Smooth muscle cell (in vitro differentiated cells): ENCODE data around the gene ATXN7L3. TPM values are rescaled to one million over a fixed set of nuclear protein-coding genes. Genes with fewer than 3 reads are reported as not detected.

ENCODE experiments used
- DNase-seq: peaks from one replicate; lab custom pipeline; 2025; ENCODE audit not compliant: unreplicated experiment; lab: John Stamatoyannopoulos, UW
- H2AFZ ChIP-seq: fragments of 200-600 bp; sonication (generic); 2 replicates; pipeline ENCODE4 v1.6.0; 2016; ENCODE audit warnings: antibody characterized with exemption, low read depth, mild to moderate bottlenecking
- H3F3A ChIP-seq: fragments of 200-600 bp; sonication (generic); 2 replicates; pipeline ENCODE4 v1.6.0; 2017; ENCODE audit warnings: antibody characterized with exemption, low read depth
- H3K27ac ChIP-seq: fragments of 200-600 bp; sonication (generic); 2 replicates; pipeline ENCODE4 v1.5.1; 2016; ENCODE audit warnings: low read depth, mild to moderate bottlenecking
- H3K27me3 ChIP-seq: fragments of 200-600 bp; sonication (generic); 2 replicates; pipeline ENCODE4 v1.6.1; 2016; ENCODE audit warnings: low read depth, mild to moderate bottlenecking
- H3K36me3 ChIP-seq: fragments of 200-600 bp; sonication (generic); 2 replicates; pipeline ENCODE4 v1.5.1; 2016; ENCODE audit warnings: low read depth
- H3K4me1 ChIP-seq: fragments of 200-600 bp; sonication (generic); 2 replicates; pipeline ENCODE4 v1.5.1; 2016; ENCODE audit warnings: low read depth
- H3K4me2 ChIP-seq: fragments of 200-600 bp; sonication (generic); 2 replicates; pipeline ENCODE4 v1.6.0; 2016; ENCODE audit warnings: mild to moderate bottlenecking
- H3K4me3 ChIP-seq: fragments of 200-600 bp; sonication (generic); 2 replicates; pipeline ENCODE4 v1.5.1; 2016; ENCODE audit warnings: mild to moderate bottlenecking
- H3K79me2 ChIP-seq: fragments of 200-600 bp; sonication (generic); 2 replicates; pipeline ENCODE4 v1.6.0; 2016; ENCODE audit warnings: low read depth, mild to moderate bottlenecking
- H3K9ac ChIP-seq: fragments of 200-600 bp; sonication (generic); 2 replicates; pipeline ENCODE4 v1.6.0; 2016; ENCODE audit warnings: low read depth
- H3K9me3 ChIP-seq: fragments of 200-600 bp; sonication (generic); replicated peaks from 2 replicates; pipeline ENCODE4 v1.5.1; 2016; ENCODE audit warnings: low read depth
- H4K20me1 ChIP-seq: fragments of 200-600 bp; sonication (generic); 2 replicates; pipeline ENCODE4 v1.6.0; 2016; ENCODE audit warnings: low read depth
- CTCF ChIP-seq: fragments of 200-600 bp; sonication (generic); IDR thresholded peaks from 2 replicates; pipeline ENCODE4 v1.5.1; 2017; ENCODE audit warnings: borderline replicate concordance, mild to moderate bottlenecking, antibody characterized with exemption; ENCODE audit not compliant: insufficient read depth, poor library complexity, severe bottlenecking
- WGBS: methylation state at CpG from one replicate; pipeline ENCODE4 v1.1.7; 2016; ENCODE audit warnings: low lambda C conversion rate; 5-methylcytosine and 5-hydroxymethylcytosine counted together
- polyA plus RNA-seq: library from polyadenylated mRNA; unstranded; fragments of >200 nt; fragmentation: Nextera tagmentation; extraction: Ambion mirVana; gene quantifications from 2 replicates; pipeline ENCODE4 v1.2.1, GENCODE V29; 2016
- total RNA-seq: library from RNA; depleted of rRNA; stranded (reverse); fragments of >200 nt; gene quantifications from 2 replicates; pipeline ENCODE4 v1.2.3, GENCODE V29; 2014

The ATXN7L3 gene
- total and polyA plus RNA-seq, 2 experiments from 2014 or later, result 29.1 to 61.1 TPM

- Histone ChIP-seq H2AFZ (peak overlapping the region; percentile 84), H4K20me1 (no peaks in the 10 kb centered on the region), H3K4me1 (peaks cover 10% of the 10 kb centered on the region), H3K79me2 (peaks cover 29% of the 10 kb centered on the region), H3K4me2 (peak overlapping the region; percentile 93), H3K36me3 (no peaks in the 10 kb centered on the region), H3K4me3 (peak overlapping the region; percentile 99), H3F3A (peaks cover 6% of the 10 kb centered on the region), H3K9me3 (no peaks in the 10 kb centered on the region), H3K27ac (peak overlapping the region; percentile 94), H3K27me3 (no peaks in the 10 kb centered on the region), H3K9ac (peak overlapping the region; percentile 87)
- TF ChIP-seq CTCF, result no peak
- 9% methylated on average over 33 of the region's 36 CpGs for WGBS
- DNase-seq, result no peak
These were observed 933 bp upstream of the ATXN7L3 start for GRCh38 chr17:44200478-44201155.

GRCh38 chr17:44198721-44199552 is 747 bp downstream of the ATXN7L3 start:
- Histone ChIP-seq H4K20me1 (no peaks in the 10 kb centered on the region), H3K79me2 (peaks cover 35% of the 10 kb centered on the region), H3K27ac (peak overlapping the region; percentile 94), H3K27me3 (no peaks in the 10 kb centered on the region), H2AFZ (no peak overlapping the region), H3F3A (peaks cover 4% of the 10 kb centered on the region), H3K4me3 (peak overlapping the region; percentile 99), H3K36me3 (no peaks in the 10 kb centered on the region), H3K4me1 (peaks cover 10% of the 10 kb centered on the region), H3K9ac (peak overlapping the region; percentile 98), H3K4me2 (peak overlapping the region; percentile 90), H3K9me3 (no peaks in the 10 kb centered on the region)
- 3% methylated on average over 23 of the region's 68 CpGs for WGBS
- DNase-seq, result peak; percentile 71
- TF ChIP-seq CTCF, result no peak

DNA sequence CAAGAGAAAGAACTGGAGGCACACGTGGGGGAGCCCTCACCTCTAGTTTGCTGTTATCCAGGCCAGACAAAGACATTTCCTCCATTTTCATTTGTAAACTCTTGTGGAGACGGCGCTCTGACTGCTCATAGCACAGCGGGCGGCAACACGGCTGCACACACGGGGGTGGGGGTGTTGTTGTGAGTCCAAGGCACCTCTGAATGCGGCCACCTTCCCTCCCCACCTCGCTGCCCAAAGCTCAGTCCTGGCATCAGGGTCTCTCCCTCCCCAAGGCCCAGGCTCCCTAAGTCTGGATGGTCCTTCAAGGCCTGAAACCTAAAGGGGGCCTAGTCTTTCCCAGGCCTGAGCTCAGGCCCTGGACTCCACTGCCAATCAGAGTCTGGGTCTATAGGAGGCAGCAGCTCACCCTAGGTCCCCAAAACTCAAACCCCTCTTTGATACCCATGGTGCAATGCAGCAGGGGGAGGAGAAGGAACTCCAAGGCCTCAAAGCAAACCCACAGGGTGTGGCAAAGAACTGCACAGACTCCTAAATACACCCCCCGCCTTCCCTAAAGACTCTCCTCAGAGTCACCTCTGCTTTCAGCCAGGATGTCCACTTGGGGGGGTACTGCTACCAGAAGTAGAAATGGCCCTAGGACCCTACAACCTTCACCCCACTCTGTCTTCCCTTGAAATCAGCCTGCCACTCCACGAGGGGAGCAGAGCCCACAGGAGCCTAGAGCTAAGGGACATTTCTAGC is 1.5 kb downstream of the ATXN7L3 start:
- WGBS, result 80% methylated on average over 11 of the region's 11 CpGs
- Histone ChIP-seq H3K4me1 (peaks cover 10% of the 10 kb centered on the region), H3K4me3 (peak overlapping the region; percentile 99), H3K9me3 (no peaks in the 10 kb centered on the region), H2AFZ (no peak overlapping the region), H4K20me1 (no peaks in the 10 kb centered on the region), H3K27me3 (no peaks in the 10 kb centered on the region), H3K4me2 (peak overlapping the region; percentile 90), H3K36me3 (no peaks in the 10 kb centered on the region), H3K79me2 (peaks cover 35% of the 10 kb centered on the region), H3K9ac (peak overlapping the region; percentile 98), H3K27ac (peak overlapping the region; percentile 94), H3F3A (peaks cover 4% of the 10 kb centered on the region)
- TF ChIP-seq CTCF, result no peak
- DNase-seq, result no peak
